NCI-H128 (cell line): Measurements from ENCODE around the gene CHSY3.

Source experiments
- DNase-seq: peaks from one replicate; lab custom pipeline; 2025; ENCODE audit not compliant: unreplicated experiment; lab: John Stamatoyannopoulos, UW

CHSY3 gene

DNA sequence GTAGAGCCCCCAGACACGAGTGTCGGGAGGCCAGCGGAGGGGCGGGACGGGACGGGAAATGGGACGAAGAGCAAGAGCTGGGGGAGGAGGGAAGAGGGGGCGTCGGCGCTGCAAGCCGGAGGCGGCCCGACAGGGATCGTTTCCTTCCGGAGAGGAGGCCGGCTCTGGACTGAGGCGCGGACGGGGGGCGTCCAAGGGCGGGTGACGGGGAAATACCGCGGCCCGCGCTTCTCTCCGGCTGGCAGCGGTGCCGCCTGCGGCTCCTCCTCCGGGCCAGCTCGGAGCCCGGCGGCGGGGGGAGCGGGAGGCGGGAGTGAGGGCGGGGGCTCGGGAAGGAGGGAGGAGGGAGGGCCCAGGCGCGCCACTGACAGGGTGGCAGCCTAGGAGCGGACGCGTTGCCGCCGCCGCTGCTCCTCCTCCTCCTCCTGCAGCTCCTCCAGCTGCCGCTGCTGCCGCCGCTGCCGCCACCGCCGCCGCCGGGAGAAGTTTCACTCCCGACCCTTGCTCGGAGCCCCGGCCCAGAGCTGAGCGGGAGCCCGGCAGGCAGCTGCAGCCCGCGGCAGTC, at the start of gene CHSY3:
Gene CHSY3 (plus strand): TSS at position 364 of the 565 bp plus-strand sequence.
- DNase-seq: no peak

GRCh38 chr5:129856325-129856724, 47.9 kb upstream of the CHSY3 start:
- no peak for DNase-seq

DNA sequence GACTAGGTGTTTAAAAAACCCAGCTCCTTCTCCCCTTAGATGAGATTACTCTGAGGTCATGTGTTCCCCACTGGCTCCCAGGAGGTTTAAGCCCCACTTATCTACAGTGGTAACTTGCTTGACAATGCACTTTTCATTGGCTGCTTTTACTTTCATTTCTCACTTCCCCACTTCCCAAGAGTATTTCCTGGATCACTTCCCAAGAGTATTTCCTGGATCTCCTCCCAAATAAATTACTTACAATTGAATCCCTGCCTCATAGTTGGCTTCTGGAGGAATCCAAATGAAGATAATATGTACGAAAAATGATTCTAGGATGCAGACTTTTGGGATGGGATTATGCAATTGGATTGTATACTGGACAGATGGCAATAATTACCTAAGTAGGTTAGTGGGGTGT, 47.1 kb upstream of the CHSY3 start:
- DNase-seq: no peak

GRCh38 chr5:129858131-129858675, 46.1 kb upstream of the CHSY3 start:
- DNase-seq: no peak

GRCh38 chr5:129884322-129884721, 19.9 kb upstream of the CHSY3 start:
- no peak for DNase-seq

- DNase-seq: no peak
Observed at GRCh38 chr5:129899454-129899853, 4.8 kb upstream of the CHSY3 start.

- no peak for DNase-seq
Observed at GRCh38 chr5:129902816-129903215, 1.4 kb upstream of the CHSY3 start.

DNA sequence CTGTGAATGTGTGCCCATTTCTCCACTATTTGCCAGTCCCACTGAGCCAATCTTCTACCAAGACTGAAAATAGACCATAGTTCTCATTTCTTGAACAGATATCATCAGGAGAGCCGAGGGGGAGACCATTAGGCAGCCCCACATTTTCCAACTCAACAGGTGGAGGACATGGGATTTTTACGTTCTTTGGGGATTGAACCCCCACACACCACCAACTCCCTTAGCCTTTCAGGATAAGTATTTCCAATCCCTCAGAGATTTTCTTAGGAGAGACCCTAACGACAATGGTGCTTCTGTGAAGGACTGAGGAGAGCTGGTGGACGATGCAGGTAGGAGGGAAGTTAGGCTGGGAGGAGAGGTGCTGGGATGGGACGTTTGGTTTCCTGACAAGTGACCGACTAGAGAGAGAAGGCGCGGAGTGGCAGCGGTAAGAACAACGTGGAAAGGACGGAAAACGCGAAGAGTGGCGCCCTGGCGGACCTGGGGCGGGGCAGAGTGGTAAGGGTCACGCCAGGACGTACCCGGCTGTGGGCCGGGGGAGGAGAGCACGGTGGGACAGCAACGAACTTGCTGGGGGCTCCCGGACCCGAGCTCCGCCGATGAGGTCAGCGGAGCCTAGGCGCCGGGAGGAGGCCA, 681 bp upstream of the CHSY3 start:
- no peak for DNase-seq

- no peak for DNase-seq
Observed at GRCh38 chr5:129904667-129905472, 605 bp downstream of the CHSY3 start.

GRCh38 chr5:129905473-129906176, 1.4 kb downstream of the CHSY3 start:
- DNase-seq: no peak

- no peak for DNase-seq
Observed at GRCh38 chr5:129906177-129906887, 2.1 kb downstream of the CHSY3 start.

DNA sequence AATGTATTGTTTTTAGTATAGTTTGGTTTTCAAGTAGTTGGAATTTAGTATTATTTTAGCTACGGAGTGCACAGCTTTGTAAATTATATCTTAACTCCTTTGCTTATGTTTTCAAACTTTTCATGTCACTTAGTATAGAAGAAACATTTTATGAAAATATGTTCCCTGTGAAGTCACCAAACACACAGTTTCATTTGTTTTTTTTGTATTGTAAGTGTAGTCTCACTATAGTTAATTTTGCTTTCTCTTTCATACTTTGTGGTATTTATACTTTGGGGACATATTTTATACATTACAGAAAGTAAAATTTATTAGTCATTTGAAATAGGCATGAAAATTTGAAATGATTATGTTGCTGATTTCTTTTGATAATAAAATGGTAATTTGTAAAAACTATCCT, 5.0 kb downstream of the CHSY3 start:
- no peak for DNase-seq

DNA sequence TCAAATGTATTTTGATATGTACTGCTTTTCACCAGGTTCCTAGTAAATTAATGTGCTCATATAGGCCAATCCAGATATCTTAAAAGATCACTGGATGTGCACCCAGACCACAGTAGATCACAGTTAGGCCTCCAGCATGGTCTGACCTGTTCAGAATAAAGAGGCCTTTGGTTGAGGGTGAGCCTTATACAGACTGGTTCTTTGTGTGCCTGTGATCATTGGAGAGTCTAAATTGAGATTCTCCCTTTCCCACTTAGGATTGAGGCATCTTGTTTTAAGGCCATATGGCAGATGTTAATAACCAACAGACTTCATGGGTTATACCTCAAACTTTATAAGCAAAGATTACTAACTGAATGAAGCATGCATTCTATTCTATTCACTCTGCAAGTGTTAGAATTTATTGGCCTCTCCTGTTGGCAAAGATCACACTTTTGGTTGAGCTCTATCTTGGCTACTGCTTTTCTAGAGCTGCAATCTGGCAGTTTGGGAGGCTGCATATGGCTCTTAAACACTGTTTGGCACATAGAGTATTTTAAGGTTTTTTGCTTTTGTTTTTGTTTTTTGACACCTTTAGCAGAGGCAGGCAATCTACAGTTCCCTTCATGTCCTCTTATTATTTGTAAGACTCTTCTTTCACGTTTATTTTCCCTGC, 8.5 kb downstream of the CHSY3 start:
- DNase-seq: no peak

DNA sequence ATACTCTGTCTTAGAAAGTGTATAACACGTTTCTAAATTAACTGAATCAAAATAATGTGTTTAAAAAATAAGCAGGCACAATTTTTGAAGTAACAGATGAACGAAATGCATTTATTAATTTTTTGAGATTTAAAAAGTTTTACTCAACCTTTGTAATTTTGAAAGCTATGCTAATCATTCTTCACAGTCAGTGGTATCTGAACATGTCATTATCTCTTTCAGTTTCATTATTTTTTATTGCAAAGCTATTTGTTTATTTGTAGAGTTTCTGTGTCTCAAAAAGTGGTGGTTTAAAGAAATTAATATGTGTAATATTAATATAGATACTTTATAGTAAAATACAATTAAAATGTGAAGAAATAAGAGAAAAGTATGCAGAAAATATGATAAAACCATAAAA, 11.2 kb downstream of the CHSY3 start:
- no peak for DNase-seq

- DNase-seq: no peak
Observed at GRCh38 chr5:129917224-129917623, 13.0 kb downstream of the CHSY3 start.

- DNase-seq: no peak
Observed at GRCh38 chr5:129921204-129921603, 16.9 kb downstream of the CHSY3 start.

GRCh38 chr5:129930221-129930620, 26.0 kb downstream of the CHSY3 start:
- no peak for DNase-seq

- DNase-seq: no peak
Observed at GRCh38 chr5:129935626-129936025, 31.4 kb downstream of the CHSY3 start.

DNA sequence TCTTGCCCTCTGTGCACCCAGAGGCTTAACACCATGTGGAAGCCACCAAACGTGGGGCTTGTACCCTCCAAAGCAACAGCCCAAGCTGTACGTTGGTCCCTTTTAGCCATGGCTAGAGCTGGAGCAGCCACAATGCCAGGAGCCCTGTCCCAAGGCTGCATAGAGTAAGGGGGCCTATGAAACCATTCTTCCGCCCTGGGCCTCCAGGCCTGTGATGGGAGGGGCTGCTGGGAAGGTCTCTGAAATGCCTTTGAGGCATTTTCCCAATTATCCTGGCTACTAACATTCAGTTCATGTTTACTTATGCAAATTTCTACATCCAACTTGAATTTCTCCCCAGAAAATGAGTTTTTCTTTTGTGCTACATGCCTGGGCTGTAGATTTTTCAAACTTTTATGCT, 33.8 kb downstream of the CHSY3 start:
- DNase-seq: no peak

DNA sequence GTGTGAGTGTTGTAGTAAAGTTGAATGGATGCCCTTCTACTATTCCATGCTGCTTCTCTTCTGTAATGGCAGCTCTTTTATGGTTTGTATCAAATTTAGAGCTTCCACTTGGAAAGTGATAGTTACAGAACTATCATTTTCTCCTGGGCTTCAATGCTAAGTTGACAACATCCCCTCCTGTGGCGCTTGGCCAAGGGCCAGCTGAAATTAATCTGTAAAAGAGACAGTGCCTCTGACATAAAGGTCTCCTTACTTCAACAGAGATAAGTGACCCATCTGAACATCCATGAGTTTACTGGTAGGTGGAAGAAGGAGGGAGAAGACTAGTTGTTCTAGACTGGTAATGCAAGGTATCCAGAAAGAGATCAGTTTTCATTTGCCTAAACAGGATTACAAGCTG, 39.7 kb downstream of the CHSY3 start:
- no peak for DNase-seq
